SK-N-SH (cell line): ENCODE measurements around the gene DCAF10. TPM values are rescaled to one million over a fixed set of nuclear protein-coding genes. Genes with fewer than 3 reads are reported as not detected.
A peak's percentile ranks its signal among the peaks of the same experiment; 100 is the strongest.

Experiments
- CTCF ChIA-PET: fragments of 300-600, 350-600 bp; formaldehyde crosslinking; extraction: SDS; loops from one replicate; lab custom pipeline; 2021; lab: Yijun Ruan, JAX
- POLR2A ChIA-PET: fragments of 350-600 bp; sonication (Branson Sonifier 250); formaldehyde crosslinking; extraction: SDS; loops from one replicate; lab custom pipeline; 2020; ENCODE audit warnings: antibody characterized with exemption, inconsistent platforms; lab: Yijun Ruan, JAX
- DNase-seq: peaks from one replicate; pipeline ENCODE4 v3.0.0; 2012
- H2AFZ ChIP-seq: fragments of 200-600 bp; sonication (generic); 2 replicates; pipeline ENCODE4 v1.8.1; 2016; ENCODE audit warnings: antibody characterized with exemption, mild to moderate bottlenecking, low read depth
- H3F3A ChIP-seq: fragments of 200-600 bp; sonication (generic); replicated peaks from 2 replicates; pipeline ENCODE3; 2016; ENCODE audit warnings: antibody characterized with exemption, mild to moderate bottlenecking; ENCODE audit not compliant: insufficient read depth
- H3K27ac ChIP-seq, 2 experiments: fragments of 200-500 bp in 1 of 2; fragments of 200-600 bp in 1 of 2; sonication (Bioruptor generic) in 1 of 2; sonication (generic), shearing (Covaris generic) in 1 of 2; 2 replicates each; pipeline versions ENCODE4 v1.5.1 to v1.6.1; 2014 to 2016; ENCODE audit warnings: low read depth in 2 of 2, inconsistent platforms in 1 of 2, low read length in 1 of 2, mild to moderate bottlenecking in 1 of 2, mixed read lengths in 1 of 2
- H3K27me3 ChIP-seq: fragments of 200-600 bp; sonication (generic), shearing (Covaris generic); 2 replicates; pipeline ENCODE4 v1.6.1; 2016; ENCODE audit warnings: mixed run types; ENCODE audit not compliant: insufficient read depth
- H3K36me3 ChIP-seq, 2 experiments: fragments of 200-500 bp in 1 of 2; fragments of 200-600 bp in 1 of 2; sonication (Bioruptor generic) in 1 of 2; sonication (generic) in 1 of 2; replicated peaks in 1 of 2; 2 replicates each; pipeline versions ENCODE3 to v1.5.1; 2014 to 2016; ENCODE audit warnings: low read length in 1 of 2, mild to moderate bottlenecking in 1 of 2; ENCODE audit not compliant: insufficient read depth in 2 of 2, control insufficient read depth in 1 of 2
- H3K4me1 ChIP-seq, 2 experiments: fragments of 200-500 bp in 1 of 2; fragments of 200-600 bp in 1 of 2; sonication (Bioruptor generic) in 1 of 2; sonication (generic), shearing (Covaris generic) in 1 of 2; 2 replicates each; pipeline versions ENCODE4 v1.5.1 to v1.6.1; 2014 to 2016; ENCODE audit warnings: low read depth in 1 of 2, low read length in 1 of 2, mixed run types in 1 of 2; ENCODE audit not compliant: insufficient read depth in 2 of 2, control insufficient read depth in 1 of 2
- H3K4me2 ChIP-seq: fragments of 200-600 bp; sonication (generic), shearing (Covaris generic); 2 replicates; pipeline ENCODE4 v1.6.1; 2017; ENCODE audit warnings: mixed run types
- H3K4me3 ChIP-seq, 2 experiments: fragments of 200-500 bp in 1 of 2; fragments of 200-600 bp in 1 of 2; sonication (Bioruptor generic) in 1 of 2; sonication (generic), shearing (Covaris generic) in 1 of 2; 2 replicates each; pipeline versions ENCODE4 v1.5.1 to v1.8.1; 2014 to 2016; ENCODE audit warnings: low read depth in 2 of 2, inconsistent platforms in 1 of 2, low read length in 1 of 2, mild to moderate bottlenecking in 1 of 2, mixed read lengths in 1 of 2, moderate library complexity in 1 of 2
- H3K79me2 ChIP-seq: fragments of 200-600 bp; sonication (generic); 2 replicates; pipeline ENCODE4 v1.8.1; 2017; ENCODE audit warnings: mild to moderate bottlenecking; ENCODE audit not compliant: insufficient read depth
- H3K9ac ChIP-seq: fragments of 200-600 bp; sonication (generic); 2 replicates; pipeline ENCODE4 v1.6.1; 2017; ENCODE audit warnings: mixed run types
- H3K9me2 ChIP-seq: fragments of 200-600 bp; sonication (generic); 2 replicates; pipeline ENCODE4 v1.6.1; 2017; ENCODE audit warnings: mixed run types
- H3K9me3 ChIP-seq: fragments of 200-600 bp; sonication (generic); 2 replicates; pipeline ENCODE4 v1.6.1; 2017; ENCODE audit warnings: mixed run types, mild to moderate bottlenecking, moderate library complexity
- H4K20me1 ChIP-seq: fragments of 200-600 bp; sonication (generic); 2 replicates; pipeline ENCODE4 v1.6.1; 2017; ENCODE audit warnings: mild to moderate bottlenecking, mixed run types; ENCODE audit not compliant: insufficient read depth
- CHD2 ChIP-seq: fragments of 150-350 bp; IDR thresholded peaks from 2 replicates; pipeline ENCODE4 v1.6.1; 2018; ENCODE audit warnings: low read length; ENCODE audit not compliant: partially characterized antibody
- EP300 ChIP-seq, 2 experiments: IDR thresholded peaks; 2 replicates each; pipeline versions ENCODE4 v1.4.0 to v1.6.1; 2012; ENCODE audit warnings: borderline replicate concordance in 1 of 2, low read depth in 1 of 2, low read length in 1 of 2
- EZH2phosphoT487 ChIP-seq: fragments of 200-600 bp; sonication (generic); IDR thresholded peaks from 2 replicates; pipeline ENCODE4 v1.6.1; 2017; ENCODE audit warnings: low read depth, mixed run types, mild to moderate bottlenecking, antibody characterized with exemption, moderate library complexity, borderline replicate concordance
- FOXJ3 ChIP-seq: sonication (generic); formaldehyde crosslinking; IDR thresholded peaks from 2 replicates; pipeline ENCODE4 v1.5.1; 2020; ENCODE audit warnings: mild to moderate bottlenecking, missing genetic modification reagents
- FOXM1 ChIP-seq: IDR thresholded peaks from 2 replicates; pipeline ENCODE4 v1.4.0; 2012; ENCODE audit warnings: low read depth, mild to moderate bottlenecking
- GABPA ChIP-seq: IDR thresholded peaks from 2 replicates; pipeline ENCODE4 v1.4.0; 2012; ENCODE audit warnings: low read depth, mild to moderate bottlenecking
- GATA2 ChIP-seq: sonication (generic); formaldehyde crosslinking; IDR thresholded peaks from 2 replicates; pipeline ENCODE4 v1.5.0; 2020; ENCODE audit warnings: mild to moderate bottlenecking, missing genetic modification reagents
- JUND ChIP-seq: IDR thresholded peaks from 2 replicates; pipeline ENCODE4 v1.4.0; 2012
- MXI1 ChIP-seq: IDR thresholded peaks from 2 replicates; pipeline ENCODE4 v1.6.1; 2012; ENCODE audit warnings: mild to moderate bottlenecking, low read depth, low read length, improper control_type of control experiment
- RAD21 ChIP-seq: IDR thresholded peaks from 2 replicates; pipeline ENCODE4 v1.6.1; 2012; ENCODE audit warnings: mild to moderate bottlenecking, low read length
- RFX5 ChIP-seq: IDR thresholded peaks from 2 replicates; pipeline ENCODE4 v1.6.1; 2012; ENCODE audit warnings: mild to moderate bottlenecking, improper control_type of control experiment, low read length
- SMC3 ChIP-seq: IDR thresholded peaks from 2 replicates; pipeline ENCODE4 v1.6.1; 2012; ENCODE audit warnings: low read depth, low read length, improper control_type of control experiment
- TEAD4 ChIP-seq: IDR thresholded peaks from 2 replicates; pipeline ENCODE4 v1.4.0; 2012; ENCODE audit warnings: mild to moderate bottlenecking, borderline replicate concordance; ENCODE audit not compliant: insufficient read depth
- YY1 ChIP-seq: IDR thresholded peaks from 2 replicates; pipeline ENCODE4 v1.4.0; 2012; ENCODE audit warnings: low read depth, mild to moderate bottlenecking
- WGBS: methylation state at CpG from one replicate; pipeline ENCODE4 v1.1.6; 2017; ENCODE audit warnings: low lambda C conversion rate; 5-methylcytosine and 5-hydroxymethylcytosine counted together
- polyA plus RNA-seq, 3 experiments: library from polyadenylated mRNA; depleted of rRNA; stranded (reverse); fragments of >200 nt; gene quantifications; 2 replicates each; pipeline ENCODE4 v1.2.3, GENCODE V29; 2012
- TF ChIP-seq, protein P1 (sequence below): IDR thresholded peaks from 2 replicates; pipeline ENCODE4 v1.4.0; 2012; ENCODE audit warnings: low read depth, borderline replicate concordance
- TF ChIP-seq, protein P2 (sequence below): IDR thresholded peaks from 2 replicates; pipeline ENCODE4 v1.4.0; 2012; ENCODE audit warnings: low read depth, borderline replicate concordance
- TF ChIP-seq, protein P3 (sequence below): fragments of 150-350 bp; IDR thresholded peaks from 2 replicates; pipeline ENCODE4 v1.6.1; 2016; ENCODE audit warnings: mild to moderate bottlenecking, low read depth, low read length
- TF ChIP-seq, protein P4 (sequence below): fragments of 200-600 bp; sonication (generic); IDR thresholded peaks from 2 replicates; pipeline ENCODE4 v1.6.1; 2017; ENCODE audit warnings: antibody characterized with exemption, mild to moderate bottlenecking, moderate library complexity
- TF ChIP-seq, protein P5 (sequence below): IDR thresholded peaks from 2 replicates; pipeline ENCODE4 v1.4.0; 2012; ENCODE audit warnings: low read depth

Gene DCAF10
- polyA plus RNA-seq, 1 of the 3 experiments (the other 2 are of a cell fraction): 11.8 TPM

DNA sequence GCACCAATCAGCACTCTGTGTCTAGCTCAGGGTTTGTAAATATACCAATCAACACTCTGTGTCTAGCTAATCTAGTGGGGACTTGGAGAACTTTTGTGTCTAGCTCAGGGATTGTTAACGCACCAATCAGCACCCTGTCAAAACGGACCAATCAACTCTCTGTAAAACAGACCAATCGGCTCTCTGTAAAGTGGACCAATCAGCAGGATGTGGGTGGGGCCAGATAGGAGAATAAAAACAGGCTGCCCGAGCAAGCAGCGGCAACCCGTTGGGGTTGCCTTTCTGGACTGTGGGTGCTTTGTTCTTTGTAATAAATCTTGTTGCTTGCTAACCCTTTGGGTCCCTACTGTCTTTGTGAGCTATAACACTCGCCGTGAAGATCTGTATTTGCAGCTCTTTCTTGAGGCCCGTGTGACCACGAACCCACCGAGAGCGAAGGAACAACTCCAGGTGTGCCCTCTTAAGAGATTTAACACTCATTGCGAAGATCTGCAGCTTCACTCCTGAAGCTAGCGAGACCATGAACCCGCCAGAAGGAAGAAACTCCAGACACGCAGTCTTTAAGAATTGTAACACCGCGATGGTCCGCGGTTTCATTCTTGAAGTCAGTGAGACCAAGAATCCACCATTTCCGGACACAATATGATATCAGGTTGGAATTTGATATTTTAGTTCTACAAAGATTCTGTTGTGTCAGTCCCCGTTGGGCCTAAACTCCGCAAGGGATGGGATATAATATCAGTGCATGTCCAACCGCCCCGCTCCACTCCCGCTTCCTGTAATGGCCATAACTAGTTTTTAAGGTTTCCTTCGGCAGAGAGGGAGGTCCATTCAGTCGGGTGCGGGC, 47.7 kb upstream of the DCAF10 start:
- no peaks in the 10 kb centered on the region for H3F3A ChIP-seq

More for the DNA sequence above, 47.7 kb upstream of the DCAF10 start:
- Histone ChIP-seq H3K36me3 (no peaks in the 10 kb centered on the region), H3K4me1 (peaks cover 0 to 6% of the 10 kb centered on the region in 2 experiments; a peak in 1 of 4 replicates), H3K27ac (no peak overlapping the region; a peak in 1 of 4 replicates), H3K9ac (peak overlapping the region; percentile 86; the same call in 1 of the 2 replicates), H3K27me3 (no peaks in the 10 kb centered on the region), H3K79me2 (0 out of 2 replicates have a peak, but pooled peaks cover 4% of the 10 kb centered on the region), H3K9me2 (no peaks in the 10 kb centered on the region), H4K20me1 (no peaks in the 10 kb centered on the region), H3K9me3 (no peaks in the 10 kb centered on the region), H2AFZ (peak overlapping the region; percentile 96), H3K4me2 (peak overlapping the region; percentile 81), H3K4me3 (peak overlapping the region; percentile 84 to 90; a peak in 3 of 4 replicates)
- CTCF ChIA-PET: interaction anchor here (1.0 kb wide), 1 partner anchor 171 kb away, joined by 3 read pairs; no protein-coding TSS in a partner anchor
- DNase-seq: no peak
- WGBS: 90% methylated on average over 29 of the region's 29 CpGs
- POLR2A ChIA-PET: interaction anchor here (0.6 to 1.5 kb wide), 2 partner anchors 32 to 131 kb away, joined by 3 to 4 read pairs; partner anchors contain the start of gene EXOSC3
- TF ChIP-seq FOXJ3 (CRISPR knock-in tag): no peak
- no peak for TF ChIP-seq CHD2
- TF ChIP-seq, protein P1, sequence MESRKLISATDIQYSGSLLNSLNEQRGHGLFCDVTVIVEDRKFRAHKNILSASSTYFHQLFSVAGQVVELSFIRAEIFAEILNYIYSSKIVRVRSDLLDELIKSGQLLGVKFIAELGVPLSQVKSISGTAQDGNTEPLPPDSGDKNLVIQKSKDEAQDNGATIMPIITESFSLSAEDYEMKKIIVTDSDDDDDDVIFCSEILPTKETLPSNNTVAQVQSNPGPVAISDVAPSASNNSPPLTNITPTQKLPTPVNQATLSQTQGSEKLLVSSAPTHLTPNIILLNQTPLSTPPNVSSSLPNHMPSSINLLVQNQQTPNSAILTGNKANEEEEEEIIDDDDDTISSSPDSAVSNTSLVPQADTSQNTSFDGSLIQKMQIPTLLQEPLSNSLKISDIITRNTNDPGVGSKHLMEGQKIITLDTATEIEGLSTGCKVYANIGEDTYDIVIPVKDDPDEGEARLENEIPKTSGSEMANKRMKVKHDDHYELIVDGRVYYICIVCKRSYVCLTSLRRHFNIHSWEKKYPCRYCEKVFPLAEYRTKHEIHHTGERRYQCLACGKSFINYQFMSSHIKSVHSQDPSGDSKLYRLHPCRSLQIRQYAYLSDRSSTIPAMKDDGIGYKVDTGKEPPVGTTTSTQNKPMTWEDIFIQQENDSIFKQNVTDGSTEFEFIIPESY: no peak
- TF ChIP-seq RFX5: no peak
- TF ChIP-seq, protein P2, sequence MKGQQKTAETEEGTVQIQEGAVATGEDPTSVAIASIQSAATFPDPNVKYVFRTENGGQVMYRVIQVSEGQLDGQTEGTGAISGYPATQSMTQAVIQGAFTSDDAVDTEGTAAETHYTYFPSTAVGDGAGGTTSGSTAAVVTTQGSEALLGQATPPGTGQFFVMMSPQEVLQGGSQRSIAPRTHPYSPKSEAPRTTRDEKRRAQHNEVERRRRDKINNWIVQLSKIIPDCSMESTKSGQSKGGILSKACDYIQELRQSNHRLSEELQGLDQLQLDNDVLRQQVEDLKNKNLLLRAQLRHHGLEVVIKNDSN: no peak
- no peak for TF ChIP-seq YY1
- TF ChIP-seq, protein P3, sequence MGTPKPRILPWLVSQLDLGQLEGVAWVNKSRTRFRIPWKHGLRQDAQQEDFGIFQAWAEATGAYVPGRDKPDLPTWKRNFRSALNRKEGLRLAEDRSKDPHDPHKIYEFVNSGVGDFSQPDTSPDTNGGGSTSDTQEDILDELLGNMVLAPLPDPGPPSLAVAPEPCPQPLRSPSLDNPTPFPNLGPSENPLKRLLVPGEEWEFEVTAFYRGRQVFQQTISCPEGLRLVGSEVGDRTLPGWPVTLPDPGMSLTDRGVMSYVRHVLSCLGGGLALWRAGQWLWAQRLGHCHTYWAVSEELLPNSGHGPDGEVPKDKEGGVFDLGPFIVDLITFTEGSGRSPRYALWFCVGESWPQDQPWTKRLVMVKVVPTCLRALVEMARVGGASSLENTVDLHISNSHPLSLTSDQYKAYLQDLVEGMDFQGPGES: no peak
- TF ChIP-seq EP300 (IDR thresholded peaks at IDR 0.05; ENCODE audit: borderline replicate concordance in 1 of 2, low read depth in 1 of 2, low read length in 1 of 2): no peak
- TF ChIP-seq, protein P4, sequence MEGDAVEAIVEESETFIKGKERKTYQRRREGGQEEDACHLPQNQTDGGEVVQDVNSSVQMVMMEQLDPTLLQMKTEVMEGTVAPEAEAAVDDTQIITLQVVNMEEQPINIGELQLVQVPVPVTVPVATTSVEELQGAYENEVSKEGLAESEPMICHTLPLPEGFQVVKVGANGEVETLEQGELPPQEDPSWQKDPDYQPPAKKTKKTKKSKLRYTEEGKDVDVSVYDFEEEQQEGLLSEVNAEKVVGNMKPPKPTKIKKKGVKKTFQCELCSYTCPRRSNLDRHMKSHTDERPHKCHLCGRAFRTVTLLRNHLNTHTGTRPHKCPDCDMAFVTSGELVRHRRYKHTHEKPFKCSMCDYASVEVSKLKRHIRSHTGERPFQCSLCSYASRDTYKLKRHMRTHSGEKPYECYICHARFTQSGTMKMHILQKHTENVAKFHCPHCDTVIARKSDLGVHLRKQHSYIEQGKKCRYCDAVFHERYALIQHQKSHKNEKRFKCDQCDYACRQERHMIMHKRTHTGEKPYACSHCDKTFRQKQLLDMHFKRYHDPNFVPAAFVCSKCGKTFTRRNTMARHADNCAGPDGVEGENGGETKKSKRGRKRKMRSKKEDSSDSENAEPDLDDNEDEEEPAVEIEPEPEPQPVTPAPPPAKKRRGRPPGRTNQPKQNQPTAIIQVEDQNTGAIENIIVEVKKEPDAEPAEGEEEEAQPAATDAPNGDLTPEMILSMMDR: no peak
- TF ChIP-seq FOXM1: no peak
- TF ChIP-seq TEAD4: no peak
- no peak for TF ChIP-seq GATA2
- TF ChIP-seq MXI1: no peak
- no peak for TF ChIP-seq JUND
- no peak for TF ChIP-seq EZH2phosphoT487
- TF ChIP-seq GABPA: no peak
- TF ChIP-seq, protein P5, sequence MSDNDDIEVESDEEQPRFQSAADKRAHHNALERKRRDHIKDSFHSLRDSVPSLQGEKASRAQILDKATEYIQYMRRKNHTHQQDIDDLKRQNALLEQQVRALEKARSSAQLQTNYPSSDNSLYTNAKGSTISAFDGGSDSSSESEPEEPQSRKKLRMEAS: no peak
- TF ChIP-seq RAD21: no peak
- TF ChIP-seq SMC3: no peak
